MM.1S (cell line): Measurements from ENCODE around the gene CMTM8.

ENCODE experiments used
- DNase-seq: peaks from one replicate; pipeline ENCODE4 v3.0.0-alpha.2; 2015
- H2AFZ ChIP-seq: fragments of 300-600 bp; sonication (generic); 2 replicates; pipeline ENCODE4 v1.6.0; 2016; ENCODE audit warnings: antibody characterized with exemption, low read length
- H3F3A ChIP-seq: fragments of 300-600 bp; sonication (generic); 2 replicates; pipeline ENCODE4 v1.6.1; 2016; ENCODE audit warnings: mild to moderate bottlenecking, antibody characterized with exemption, low read length, moderate library complexity, mixed read lengths; ENCODE audit not compliant: insufficient read depth
- H3K27ac ChIP-seq: fragments of 300-600 bp; sonication (generic); 2 replicates; pipeline ENCODE4 v1.5.1; 2016; ENCODE audit warnings: mild to moderate bottlenecking, low read length
- H3K27me3 ChIP-seq: fragments of 300-600 bp; sonication (generic); replicated peaks from 2 replicates; pipeline ENCODE4 v1.6.0; 2016; ENCODE audit warnings: low read length; ENCODE audit not compliant: insufficient read depth
- H3K36me3 ChIP-seq: fragments of 300-600 bp; sonication (generic); replicated peaks from 2 replicates; pipeline ENCODE4 v1.6.1; 2016; ENCODE audit warnings: mild to moderate bottlenecking, low read length, mixed read lengths; ENCODE audit not compliant: insufficient read depth
- H3K4me1 ChIP-seq: fragments of 300-600 bp; sonication (generic); 2 replicates; pipeline ENCODE4 v1.6.1; 2016; ENCODE audit warnings: low read length, mixed read lengths
- H3K4me2 ChIP-seq: fragments of 300-600 bp; sonication (generic); 2 replicates; pipeline ENCODE4 v1.6.0; 2016; ENCODE audit warnings: low read depth, low read length
- H3K4me3 ChIP-seq: fragments of 300-600 bp; sonication (generic); 2 replicates; pipeline ENCODE4 v1.5.1; 2016; ENCODE audit warnings: low read length, mixed read lengths
- H3K79me2 ChIP-seq: fragments of 300-600 bp; sonication (generic); 2 replicates; pipeline ENCODE4 v1.6.1; 2016; ENCODE audit warnings: mixed run types, low read length, mixed read lengths
- H3K9ac ChIP-seq: fragments of 300-600 bp; sonication (generic); 2 replicates; pipeline ENCODE4 v1.6.1; 2016; ENCODE audit warnings: low read length, mixed read lengths
- H3K9me2 ChIP-seq: fragments of 300-600 bp; sonication (generic); replicated peaks from 2 replicates; pipeline ENCODE4 v1.6.1; 2016; ENCODE audit warnings: mild to moderate bottlenecking, low read length, mixed read lengths; ENCODE audit not compliant: insufficient read depth
- H3K9me3 ChIP-seq: fragments of 300-600 bp; sonication (generic); replicated peaks from 2 replicates; pipeline ENCODE4 v1.6.1; 2016; ENCODE audit warnings: mild to moderate bottlenecking, low read length, mixed read lengths; ENCODE audit not compliant: insufficient read depth
- H4K20me1 ChIP-seq: fragments of 300-600 bp; sonication (generic); 2 replicates; pipeline ENCODE4 v1.6.1; 2016; ENCODE audit warnings: mild to moderate bottlenecking, low read length, moderate library complexity, mixed read lengths; ENCODE audit not compliant: insufficient read depth
- EZH2 ChIP-seq: fragments of 300-600 bp; sonication (generic); optimal IDR thresholded peaks from 2 replicates; pipeline ENCODE3; 2017; ENCODE audit warnings: low read depth, mild to moderate bottlenecking, antibody characterized with exemption, low read length, mixed read lengths
- EZH2phosphoT487 ChIP-seq: fragments of 300-600 bp; sonication (generic); IDR thresholded peaks from 2 replicates; pipeline ENCODE4 v1.6.1; 2018; ENCODE audit warnings: antibody characterized with exemption, low read length
- TF ChIP-seq, protein P1 (sequence below): fragments of 300-600 bp; sonication (generic); IDR thresholded peaks from 2 replicates; pipeline ENCODE4 v1.5.1; 2016; ENCODE audit warnings: antibody characterized with exemption, low read length, mixed read lengths

CMTM8 gene

DNA sequence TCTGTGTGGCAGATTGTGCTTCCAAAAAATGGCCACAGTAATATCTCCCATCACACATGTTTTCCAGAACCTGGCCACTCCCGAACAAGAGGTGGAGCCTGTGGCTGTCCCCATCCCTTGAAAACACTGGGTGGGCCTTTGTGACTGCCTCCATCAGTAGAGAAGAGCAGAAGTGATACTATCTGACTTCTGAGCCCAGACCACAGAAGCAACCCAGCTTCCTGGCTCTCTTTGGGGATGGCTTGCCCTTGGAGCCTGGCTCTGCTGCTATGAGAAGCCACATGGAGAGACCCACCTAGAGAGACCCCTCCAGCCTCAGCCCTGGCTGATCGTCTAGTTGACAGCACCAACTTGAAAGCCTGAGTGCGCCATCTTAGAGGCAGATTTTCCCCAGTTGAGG, 39.8 kb upstream of the CMTM8 start:
- Histone ChIP-seq H3K27ac (no peak overlapping the region), H3K4me3 (no peak overlapping the region), H3K79me2 (no peaks in the 10 kb centered on the region), H3K9me3 (no peaks in the 10 kb centered on the region), H3K27me3 (no peaks in the 10 kb centered on the region), H3K4me2 (no peak overlapping the region), H3K9ac (no peak overlapping the region), H3K9me2 (no peaks in the 10 kb centered on the region), H3F3A (no peaks in the 10 kb centered on the region), H4K20me1 (no peaks in the 10 kb centered on the region), H2AFZ (no peak overlapping the region), H3K36me3 (no peaks in the 10 kb centered on the region), H3K4me1 (no peaks in the 10 kb centered on the region)
- TF ChIP-seq EZH2phosphoT487 (no peak), EZH2 (no peak)
- TF ChIP-seq, protein P1, sequence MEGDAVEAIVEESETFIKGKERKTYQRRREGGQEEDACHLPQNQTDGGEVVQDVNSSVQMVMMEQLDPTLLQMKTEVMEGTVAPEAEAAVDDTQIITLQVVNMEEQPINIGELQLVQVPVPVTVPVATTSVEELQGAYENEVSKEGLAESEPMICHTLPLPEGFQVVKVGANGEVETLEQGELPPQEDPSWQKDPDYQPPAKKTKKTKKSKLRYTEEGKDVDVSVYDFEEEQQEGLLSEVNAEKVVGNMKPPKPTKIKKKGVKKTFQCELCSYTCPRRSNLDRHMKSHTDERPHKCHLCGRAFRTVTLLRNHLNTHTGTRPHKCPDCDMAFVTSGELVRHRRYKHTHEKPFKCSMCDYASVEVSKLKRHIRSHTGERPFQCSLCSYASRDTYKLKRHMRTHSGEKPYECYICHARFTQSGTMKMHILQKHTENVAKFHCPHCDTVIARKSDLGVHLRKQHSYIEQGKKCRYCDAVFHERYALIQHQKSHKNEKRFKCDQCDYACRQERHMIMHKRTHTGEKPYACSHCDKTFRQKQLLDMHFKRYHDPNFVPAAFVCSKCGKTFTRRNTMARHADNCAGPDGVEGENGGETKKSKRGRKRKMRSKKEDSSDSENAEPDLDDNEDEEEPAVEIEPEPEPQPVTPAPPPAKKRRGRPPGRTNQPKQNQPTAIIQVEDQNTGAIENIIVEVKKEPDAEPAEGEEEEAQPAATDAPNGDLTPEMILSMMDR = no peak
- DNase-seq = no peak

DNA sequence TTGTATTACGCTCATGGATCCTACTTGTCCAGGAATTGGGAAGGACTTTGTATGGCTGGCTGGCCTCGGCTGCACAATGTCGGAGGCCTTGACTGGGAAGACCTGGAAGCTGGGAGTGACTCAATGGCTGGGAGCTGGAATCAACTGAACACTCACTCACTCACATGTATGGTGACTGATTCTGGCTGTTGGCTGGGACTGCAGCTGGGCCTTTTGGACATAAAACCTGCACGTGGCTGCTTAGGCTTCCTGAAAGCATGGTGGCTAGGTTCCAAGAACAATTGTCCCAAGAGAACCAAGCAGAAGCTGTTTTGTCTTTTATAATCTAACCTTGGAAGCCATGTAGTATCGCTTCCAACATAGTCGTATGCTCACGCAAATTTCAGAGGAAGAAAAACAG, 38.0 kb upstream of the CMTM8 start:
- Histone ChIP-seq H3K9me2 (no peaks in the 10 kb centered on the region), H3K27me3 (no peaks in the 10 kb centered on the region), H3K4me3 (no peak overlapping the region), H3K79me2 (no peaks in the 10 kb centered on the region), H3K36me3 (no peaks in the 10 kb centered on the region), H3K4me2 (no peak overlapping the region), H3K9me3 (no peaks in the 10 kb centered on the region), H3K27ac (no peak overlapping the region), H4K20me1 (no peaks in the 10 kb centered on the region), H3F3A (no peaks in the 10 kb centered on the region), H3K9ac (no peak overlapping the region), H2AFZ (no peak overlapping the region), H3K4me1 (no peaks in the 10 kb centered on the region)
- TF ChIP-seq, protein P1 = no peak
- no peak for DNase-seq

DNA sequence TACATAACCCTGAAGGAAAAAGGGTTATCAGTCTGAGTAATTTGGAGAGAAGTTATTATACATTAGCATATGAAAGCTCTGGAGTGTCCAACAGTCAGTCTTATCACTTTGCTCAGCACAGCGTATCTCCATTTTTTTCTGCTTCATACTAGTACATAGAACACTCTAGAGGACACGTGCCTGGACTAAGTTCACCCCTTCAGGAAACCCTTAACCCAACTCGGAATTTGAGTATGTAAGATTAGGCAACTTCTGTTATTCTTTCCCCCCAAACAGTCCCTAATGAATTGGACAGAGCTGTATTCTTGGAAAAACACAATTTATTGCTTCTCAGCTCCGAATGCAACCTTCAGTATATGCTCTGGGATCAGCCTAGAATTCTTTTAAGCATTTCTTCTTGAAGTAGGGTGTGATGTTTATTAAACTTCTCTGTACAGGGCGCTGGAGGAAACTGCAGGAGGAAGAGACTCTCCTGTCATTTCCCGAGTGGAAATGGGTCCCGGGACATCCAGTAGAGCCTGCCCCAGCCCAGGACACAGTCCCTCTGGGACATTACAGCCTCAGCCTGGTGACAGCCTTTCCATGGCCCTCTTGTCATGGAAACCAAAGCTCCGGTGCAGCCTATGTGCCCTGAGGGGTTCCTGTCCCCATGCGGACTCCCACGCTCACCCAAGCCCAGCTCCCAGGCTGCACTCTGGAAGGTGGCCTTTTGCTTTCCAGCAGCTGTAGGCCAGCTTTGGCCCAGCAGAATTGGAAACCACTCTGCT, 37.3 kb upstream of the CMTM8 start:
- Histone ChIP-seq H3K4me2 (no peak overlapping the region), H3K9ac (no peak overlapping the region), H2AFZ (no peak overlapping the region), H3K27me3 (no peaks in the 10 kb centered on the region), H3K4me3 (no peak overlapping the region), H3K79me2 (no peaks in the 10 kb centered on the region), H3K9me3 (no peaks in the 10 kb centered on the region), H3K27ac (no peak overlapping the region), H3K9me2 (no peaks in the 10 kb centered on the region), H3F3A (no peaks in the 10 kb centered on the region), H3K36me3 (no peaks in the 10 kb centered on the region), H4K20me1 (no peaks in the 10 kb centered on the region), H3K4me1 (no peaks in the 10 kb centered on the region)
- DNase-seq = no peak
- TF ChIP-seq EZH2phosphoT487 (no peak), EZH2 (no peak)
- TF ChIP-seq, protein P1 = no peak
